SHP77 (cell line): Measurements from ENCODE around the gene DACH1.
"Not testable (repeated sequence)": the region's sequence is repeated elsewhere in the genome, so short reads cannot be mapped to it uniquely, and the experiment has no call there.

Experiments
- DNase-seq, 2 experiments: peaks; one replicate each; lab custom pipeline; 2025; lab: John Stamatoyannopoulos, UW

DACH1 gene

GRCh38 chr13:71828564-71828963, 38.4 kb downstream of the DACH1 start:
- no peak for DNase-seq

GRCh38 chr13:71828117-71828516, 38.9 kb downstream of the DACH1 start:
- DNase-seq, result no peak

GRCh38 chr13:71827241-71827640, 39.8 kb downstream of the DACH1 start:
- no peak for DNase-seq

- no peak for DNase-seq
Observed at GRCh38 chr13:71820699-71821098, 46.3 kb downstream of the DACH1 start.

GRCh38 chr13:71817335-71817734, 49.7 kb downstream of the DACH1 start:
- no peak for DNase-seq

GRCh38 chr13:71814806-71815360, 52.1 kb downstream of the DACH1 start:
- no peak for DNase-seq

- DNase-seq, result no peak
Observed at GRCh38 chr13:71813187-71813586, 53.8 kb downstream of the DACH1 start.

GRCh38 chr13:71811344-71811743, 55.7 kb downstream of the DACH1 start:
- no peak for DNase-seq

GRCh38 chr13:71808708-71809107, 58.3 kb downstream of the DACH1 start:
- DNase-seq, result no peak

GRCh38 chr13:71806886-71807285, 60.1 kb downstream of the DACH1 start:
- no peak for DNase-seq

GRCh38 chr13:71803066-71803465, 63.9 kb downstream of the DACH1 start:
- DNase-seq, result no peak

GRCh38 chr13:71801781-71802180, 65.2 kb downstream of the DACH1 start:
- no peak for DNase-seq

- no peak for DNase-seq
Observed at GRCh38 chr13:71801165-71801760, 65.7 kb downstream of the DACH1 start.

- no peak for DNase-seq
Observed at GRCh38 chr13:71799324-71799723, 67.7 kb downstream of the DACH1 start.

GRCh38 chr13:71798707-71799106, 68.3 kb downstream of the DACH1 start:
- DNase-seq, result no peak

GRCh38 chr13:71797517-71797916, 69.5 kb downstream of the DACH1 start:
- DNase-seq, result peak in 1 of 2 experiments; percentile 15

GRCh38 chr13:71789693-71790329, 77.2 kb downstream of the DACH1 start:
- DNase-seq, result no peak

- no peak for DNase-seq
Observed at GRCh38 chr13:71789037-71789436, 78.0 kb downstream of the DACH1 start.

GRCh38 chr13:71787414-71787813, 79.6 kb downstream of the DACH1 start:
- no peak for DNase-seq

GRCh38 chr13:71786875-71787274, 80.1 kb downstream of the DACH1 start:
- DNase-seq, result no peak

- no peak for DNase-seq
Observed at GRCh38 chr13:71785361-71785760, 81.6 kb downstream of the DACH1 start.

GRCh38 chr13:71780546-71780945, 86.5 kb downstream of the DACH1 start:
- DNase-seq, result no peak

GRCh38 chr13:71778998-71779397, 88.0 kb downstream of the DACH1 start:
- DNase-seq, result not testable (repeated sequence)

- DNase-seq, result no peak
Observed at GRCh38 chr13:71775966-71776365, 91.0 kb downstream of the DACH1 start.
